Tibial nerve (tissue), 4 donors: ENCODE results near the gene NRXN2. TPM values are rescaled to one million over a fixed set of nuclear protein-coding genes. Genes with fewer than 3 reads are reported as not detected.

Source experiments
- DNase-seq, 2 donors: peaks; one replicate each; pipeline ENCODE4 v3.0.0-alpha.2; 2019; ENCODE audit warnings: low spot score in 2 of 2
- H3K27ac ChIP-seq, 4 donors: fragments of 200-600 bp; sonication (generic) in 3 of 4; one replicate each; pipeline ENCODE4 v1.5.1; 2017 to 2019; ENCODE audit warnings: mild to moderate bottlenecking in 1 of 4
- H3K27me3 ChIP-seq, 2 donors: fragments of 200-600 bp; sonication (generic) in 1 of 2; one replicate each; pipeline versions ENCODE4 v1.5.1 to v1.6.0; 2017 to 2019
- H3K36me3 ChIP-seq, 3 donors: fragments of 200-600 bp; sonication (generic); one replicate each; pipeline ENCODE4 v1.5.1; 2018 to 2019
- H3K4me1 ChIP-seq, 4 donors: fragments of 200-600 bp; sonication (generic) in 3 of 4; one replicate each; pipeline ENCODE4 v1.5.1; 2017 to 2019
- H3K4me3 ChIP-seq, 4 donors: fragments of 200-600 bp; sonication (generic) in 3 of 4; one replicate each; pipeline ENCODE4 v1.5.1; 2017 to 2019; ENCODE audit warnings: mild to moderate bottlenecking in 1 of 4, moderate library complexity in 1 of 4
- H3K9me3 ChIP-seq, 4 donors: fragments of 200-600 bp; sonication (generic) in 3 of 4; one replicate each; pipeline ENCODE4 v1.5.1; 2017 to 2019
- EP300 ChIP-seq, 2 donors: sonication (generic); formaldehyde crosslinking; IDR thresholded peaks; one replicate each; pipeline ENCODE4 v1.6.1; 2017; ENCODE audit warnings: antibody characterized with exemption in 2 of 2, mild to moderate bottlenecking in 1 of 2
- POLR2A ChIP-seq, 2 donors: fragments of 450-650 bp; IDR thresholded peaks; one replicate each; pipeline ENCODE4 v1.6.1; 2017; ENCODE audit warnings: antibody characterized with exemption in 2 of 2, mild to moderate bottlenecking in 2 of 2, moderate library complexity in 2 of 2
- WGBS, 2 donors: methylation state at CpG; one replicate each; pipeline ENCODE4 v1.1.5; 2018; 5-methylcytosine and 5-hydroxymethylcytosine counted together
- total RNA-seq, 4 donors: library from RNA; depleted of rRNA; stranded (reverse); fragments of >200 nt; gene quantifications; one replicate each; pipeline ENCODE4 v1.1.0, GENCODE V29; 2016
- TF ChIP-seq, protein P1 (sequence below), 5 experiments: fragments of 200-600 bp in 3 of 5; fragments of 450-650 bp in 2 of 5; sonication (generic) in 3 of 5; IDR thresholded peaks; one replicate each; pipeline ENCODE4 v1.5.1; 2016 to 2019; ENCODE audit warnings: antibody characterized with exemption in 5 of 5, mild to moderate bottlenecking in 3 of 5, moderate library complexity in 2 of 5

NRXN2 gene
- total RNA-seq, 4 donors from 2014 or later: 1.7 to 25.5 (median 8.7) TPM

DNA sequence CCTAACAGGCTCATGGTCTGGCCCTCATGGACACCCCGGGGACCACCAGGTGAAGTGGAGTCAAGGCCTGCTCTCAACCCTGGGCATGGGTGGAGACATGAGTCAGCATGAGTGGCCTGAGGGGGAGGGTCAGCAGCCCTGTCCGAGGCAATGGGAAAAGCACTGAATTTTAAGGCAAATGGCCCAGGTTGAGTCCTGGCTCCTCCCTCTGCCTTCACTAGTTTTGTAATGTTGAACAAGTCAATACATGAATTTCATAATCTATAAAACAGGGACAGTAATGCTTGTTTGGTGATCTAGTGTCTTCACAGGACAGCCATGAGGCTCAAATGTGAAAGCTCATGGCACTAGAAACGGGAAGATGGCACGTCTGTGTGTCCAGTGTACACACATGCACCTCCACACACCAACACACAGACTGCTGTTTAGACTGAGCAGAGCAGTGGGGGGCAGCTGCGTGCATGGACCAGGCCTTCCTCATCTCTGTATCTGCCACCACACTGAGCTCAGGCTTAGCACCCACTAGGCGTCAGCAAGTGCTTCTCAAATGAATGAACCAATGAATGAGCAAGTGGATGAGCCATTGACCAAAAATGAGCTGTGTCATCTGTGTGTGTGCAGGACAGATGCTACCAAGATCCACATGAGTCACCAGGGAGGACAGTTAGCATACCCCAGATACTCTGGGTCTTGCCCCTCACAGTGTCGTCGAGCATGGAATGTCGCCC lies 63.4 kb downstream of the NRXN2 start:
- DNase-seq: no peak
- Histone ChIP-seq H3K9me3 (no peaks in the 10 kb centered on the region), H3K27ac (no peak overlapping the region), H3K36me3 (no peaks in the 10 kb centered on the region), H3K27me3 (no peaks in the 10 kb centered on the region), H3K4me1 (peaks cover 0 to 11% (median 0%) of the 10 kb centered on the region in 4 donors), H3K4me3 (no peak overlapping the region)
- 86 to 88% methylated on average over 8 to 9 of the region's 9 CpGs for WGBS, 2 donors
- TF ChIP-seq EP300 (IDR thresholded peaks at IDR 0.05): no peak
- TF ChIP-seq POLR2A (IDR thresholded peaks at IDR 0.05): no peak
- TF ChIP-seq, protein P1, sequence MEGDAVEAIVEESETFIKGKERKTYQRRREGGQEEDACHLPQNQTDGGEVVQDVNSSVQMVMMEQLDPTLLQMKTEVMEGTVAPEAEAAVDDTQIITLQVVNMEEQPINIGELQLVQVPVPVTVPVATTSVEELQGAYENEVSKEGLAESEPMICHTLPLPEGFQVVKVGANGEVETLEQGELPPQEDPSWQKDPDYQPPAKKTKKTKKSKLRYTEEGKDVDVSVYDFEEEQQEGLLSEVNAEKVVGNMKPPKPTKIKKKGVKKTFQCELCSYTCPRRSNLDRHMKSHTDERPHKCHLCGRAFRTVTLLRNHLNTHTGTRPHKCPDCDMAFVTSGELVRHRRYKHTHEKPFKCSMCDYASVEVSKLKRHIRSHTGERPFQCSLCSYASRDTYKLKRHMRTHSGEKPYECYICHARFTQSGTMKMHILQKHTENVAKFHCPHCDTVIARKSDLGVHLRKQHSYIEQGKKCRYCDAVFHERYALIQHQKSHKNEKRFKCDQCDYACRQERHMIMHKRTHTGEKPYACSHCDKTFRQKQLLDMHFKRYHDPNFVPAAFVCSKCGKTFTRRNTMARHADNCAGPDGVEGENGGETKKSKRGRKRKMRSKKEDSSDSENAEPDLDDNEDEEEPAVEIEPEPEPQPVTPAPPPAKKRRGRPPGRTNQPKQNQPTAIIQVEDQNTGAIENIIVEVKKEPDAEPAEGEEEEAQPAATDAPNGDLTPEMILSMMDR (IDR thresholded peaks at IDR 0.05): no peak

DNA sequence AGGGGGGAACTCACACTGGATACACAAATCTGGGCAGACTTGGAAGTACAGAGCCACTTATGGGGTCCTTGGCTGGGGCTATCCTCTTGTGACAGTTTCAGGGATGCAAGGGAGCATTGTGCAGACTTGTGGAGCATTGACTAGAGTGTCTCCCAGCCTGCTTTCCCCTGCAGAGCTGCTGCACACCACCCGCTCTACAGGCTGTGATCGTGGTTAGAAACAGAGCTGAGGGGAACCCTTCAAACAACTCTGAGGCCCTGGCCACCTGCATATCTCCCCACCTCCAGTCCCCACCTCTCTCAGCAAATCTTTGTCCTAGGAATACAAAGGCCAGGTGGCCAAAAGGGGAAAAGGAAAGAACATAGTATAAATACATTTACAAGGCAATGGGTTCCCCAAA lies 64.7 kb downstream of the NRXN2 start:
- DNase-seq: no peak
- Histone ChIP-seq H3K27ac (no peak overlapping the region), H3K4me1 (peaks cover 0 to 11% (median 0%) of the 10 kb centered on the region in 4 donors), H3K9me3 (no peaks in the 10 kb centered on the region), H3K4me3 (no peak overlapping the region), H3K27me3 (no peaks in the 10 kb centered on the region), H3K36me3 (no peaks in the 10 kb centered on the region)
- no peak for TF ChIP-seq EP300 (IDR thresholded peaks at IDR 0.05)
- TF ChIP-seq, protein P1 (IDR thresholded peaks at IDR 0.05): no peak
- no peak for TF ChIP-seq POLR2A (IDR thresholded peaks at IDR 0.05)
- WGBS, 2 donors: 82 to 90% methylated on average over 2 of the region's 2 CpGs

DNA sequence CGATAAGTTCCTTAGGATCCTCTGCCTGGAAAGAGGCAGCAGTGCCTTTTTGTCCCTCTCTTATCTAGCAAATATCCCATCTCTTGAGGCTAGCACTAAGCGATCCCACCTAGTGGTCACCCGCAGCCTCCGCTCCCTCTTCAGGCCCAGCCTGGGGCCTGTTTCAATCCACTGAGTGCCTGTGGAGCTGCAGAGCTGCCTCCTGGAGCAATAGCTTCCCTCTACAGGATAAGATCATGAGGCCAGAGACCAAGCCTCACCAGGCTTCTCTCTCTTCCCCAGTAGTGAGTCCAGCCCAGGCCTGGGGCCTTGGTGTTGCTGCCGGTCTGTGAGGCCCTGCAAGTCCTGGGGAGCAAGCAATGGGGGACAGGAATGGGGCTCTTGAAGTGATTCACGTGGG lies 66.1 kb downstream of the NRXN2 start:
- peaks cover 0 to 17% (median 0%) of the 10 kb centered on the region in 4 donors for H3K4me1 ChIP-seq
- 78 to 84% methylated on average over 6 of the region's 6 CpGs for WGBS, 2 donors

DNA sequence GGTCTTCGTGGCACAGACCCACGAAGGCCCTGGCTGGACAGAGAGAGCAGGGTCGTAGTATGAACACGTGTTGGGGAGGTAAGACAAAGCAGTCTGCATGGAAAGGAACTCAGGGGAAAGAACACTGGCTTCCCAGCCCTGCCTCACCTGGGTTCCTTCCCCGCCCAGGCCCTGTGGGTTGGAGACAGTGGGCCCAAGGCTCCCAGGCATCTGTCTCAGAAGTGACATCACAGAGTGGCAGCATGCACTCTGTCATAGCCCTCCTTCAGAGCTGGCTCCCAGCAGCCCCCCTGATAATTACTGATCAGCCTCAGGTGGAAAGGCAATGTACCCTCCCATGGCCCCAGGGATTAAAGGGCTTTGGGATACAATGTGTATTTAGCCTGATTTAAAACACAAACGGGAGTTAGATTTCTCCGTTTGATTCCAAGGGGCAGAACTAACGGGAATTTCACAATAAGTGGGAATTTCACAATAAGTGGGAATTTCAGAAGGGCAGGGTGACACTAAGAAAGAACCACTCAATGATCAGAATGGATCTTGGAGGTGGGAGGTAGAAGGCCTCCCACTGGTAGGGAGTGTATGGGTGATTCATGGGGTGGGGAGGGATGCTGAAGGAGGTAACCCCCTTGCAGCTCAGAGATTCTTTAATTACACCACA lies 66.9 kb downstream of the NRXN2 start:
- H3K27ac ChIP-seq: no peak overlapping the region
- no peaks in the 10 kb centered on the region for H3K27me3 ChIP-seq
- no peaks in the 10 kb centered on the region for H3K9me3 ChIP-seq
- 71 to 88% methylated on average over 8 of the region's 8 CpGs for WGBS, 2 donors
- DNase-seq: no peak
- H3K36me3 ChIP-seq: no peaks in the 10 kb centered on the region
- peaks cover 0 to 13% (median 0%) of the 10 kb centered on the region in 4 donors for H3K4me1 ChIP-seq
- H3K4me3 ChIP-seq: no peak overlapping the region
- TF ChIP-seq, protein P1 (IDR thresholded peaks at IDR 0.05): no peak
- TF ChIP-seq POLR2A (IDR thresholded peaks at IDR 0.05) (no peak), EP300 (IDR thresholded peaks at IDR 0.05) (no peak)

More for the DNA sequence above, 66.1 kb downstream of the NRXN2 start:
- H3K27me3 ChIP-seq: no peaks in the 10 kb centered on the region
- no peak for DNase-seq
- TF ChIP-seq, protein P1 (IDR thresholded peaks at IDR 0.05): no peak
- TF ChIP-seq EP300 (IDR thresholded peaks at IDR 0.05): no peak
- TF ChIP-seq POLR2A (IDR thresholded peaks at IDR 0.05): no peak
- no peaks in the 10 kb centered on the region for H3K36me3 ChIP-seq
- H3K27ac ChIP-seq: no peak overlapping the region
- H3K4me3 ChIP-seq: no peak overlapping the region
- no peaks in the 10 kb centered on the region for H3K9me3 ChIP-seq

DNA sequence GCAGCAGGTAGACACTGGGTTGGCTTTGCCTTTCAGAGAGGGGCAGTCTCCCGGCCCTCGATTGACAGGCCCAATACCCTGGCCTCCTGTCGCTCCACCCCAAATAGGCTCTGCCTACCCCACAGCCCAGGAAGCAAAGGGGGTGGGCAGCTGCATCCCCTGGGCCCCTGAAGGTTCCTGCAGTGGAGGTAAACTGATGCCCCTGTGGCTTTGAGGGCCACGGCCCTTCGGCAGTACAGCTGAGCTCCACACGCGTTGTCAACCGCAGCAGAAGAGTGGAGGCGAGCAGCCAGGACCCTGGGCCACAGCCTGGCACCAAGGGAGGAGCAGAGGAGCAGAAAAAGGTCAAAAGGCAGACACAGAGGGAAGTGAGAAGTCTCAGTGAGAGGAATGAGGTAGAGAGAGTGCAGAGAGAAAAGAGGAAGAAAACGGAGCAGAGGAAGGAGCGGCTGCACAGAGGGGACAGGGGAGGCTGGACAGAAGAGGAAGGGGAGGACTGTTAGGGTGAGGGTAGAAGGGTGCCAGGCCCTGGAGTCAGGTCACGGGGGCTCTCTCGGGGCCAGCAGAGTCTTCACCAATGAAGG lies 67.9 kb downstream of the NRXN2 start:
- no peak overlapping the region for H3K4me3 ChIP-seq
- TF ChIP-seq EP300 (IDR thresholded peaks at IDR 0.05): peak in 1 of 2 donors; percentile 31
- TF ChIP-seq, protein P1 (IDR thresholded peaks at IDR 0.05): no peak
- no peak for DNase-seq
- H3K4me1 ChIP-seq: peaks cover 0 to 6% (median 0%) of the 10 kb centered on the region in 4 donors
- no peaks in the 10 kb centered on the region for H3K36me3 ChIP-seq
- H3K27me3 ChIP-seq: no peaks in the 10 kb centered on the region
- no peaks in the 10 kb centered on the region for H3K9me3 ChIP-seq
- WGBS, 2 donors: 56 to 62% methylated on average over 11 to 13 of the region's 13 CpGs
- peak overlapping the region in 1 of 4 donors; percentile 17 for H3K27ac ChIP-seq
